Activated CD4-positive, alpha-beta T cell treated with anti-CD3 and anti-CD28 coated beads for 4 hours (primary cell): ENCODE results near the gene HOXB4.

Experiments
- DNase-seq, 2 donors: peaks; one replicate each; pipeline ENCODE4 v3.0.0-alpha.2; 2020

HOXB4 gene

GRCh38 chr17:48577946-48578615, at the start of gene HOXB4:
TSS of gene HOXB4 (minus strand) at chr17:48578350. CDS start at chr17:48578319, 31 bp downstream.
- peak; percentile 52 to 64 for DNase-seq

- no peak for DNase-seq
These were observed 49.0 kb upstream of the HOXB4 start for GRCh38 chr17:48627118-48627597.

DNA sequence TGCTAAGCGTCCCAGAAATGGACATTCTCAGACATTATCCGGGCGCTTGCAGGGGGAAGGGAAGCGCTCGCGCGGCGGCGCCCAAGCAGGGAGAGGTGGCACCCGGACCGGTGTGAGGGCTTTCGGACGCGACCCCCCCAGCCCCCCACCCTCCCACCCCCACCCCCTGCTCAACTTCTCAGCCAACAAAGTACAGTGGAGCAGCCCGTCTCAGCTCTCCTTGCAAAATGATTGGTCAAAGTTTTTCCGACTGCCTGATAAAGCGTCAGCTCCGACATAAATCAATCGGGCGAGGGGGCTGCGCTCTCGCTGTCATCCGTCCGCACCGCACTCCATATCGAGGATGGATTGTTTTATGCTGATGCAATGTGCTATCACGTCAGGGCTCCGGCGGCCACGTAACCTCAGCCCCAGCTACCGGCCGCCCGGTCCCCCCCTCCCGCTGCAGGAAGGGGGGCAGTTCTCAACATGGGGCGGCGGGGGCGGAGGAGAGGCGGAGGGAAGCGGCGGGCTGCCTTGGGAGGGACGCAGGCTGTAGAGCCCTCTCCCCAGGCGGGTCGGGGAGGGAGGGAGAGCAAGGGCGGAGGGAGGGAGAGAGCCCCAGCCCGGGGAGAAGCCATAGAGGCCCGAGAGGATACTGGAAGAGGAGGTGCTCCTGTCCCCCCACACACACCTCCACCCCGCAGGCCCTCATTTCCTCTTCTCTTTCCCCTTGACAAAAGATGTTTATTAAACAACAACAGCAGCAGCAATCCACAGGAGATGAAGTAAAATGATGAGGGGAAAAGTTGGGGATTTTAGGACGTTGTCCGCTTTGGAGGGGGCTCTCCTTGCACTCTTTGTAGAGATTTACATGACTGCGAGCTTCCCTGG, 48.3 kb upstream of the HOXB4 start, which contains the start of gene HOXB9:
Gene HOXB9 (minus strand): TSS at position 114 of the 873 bp plus-strand sequence. CDS start 89 bp downstream, at position 25.
- DNase-seq: peak; percentile 66 to 74

GRCh38 chr17:48625495-48626244, 47.5 kb upstream of the HOXB4 start:
- peak in 1 of 2 donors; percentile 49 for DNase-seq

DNA sequence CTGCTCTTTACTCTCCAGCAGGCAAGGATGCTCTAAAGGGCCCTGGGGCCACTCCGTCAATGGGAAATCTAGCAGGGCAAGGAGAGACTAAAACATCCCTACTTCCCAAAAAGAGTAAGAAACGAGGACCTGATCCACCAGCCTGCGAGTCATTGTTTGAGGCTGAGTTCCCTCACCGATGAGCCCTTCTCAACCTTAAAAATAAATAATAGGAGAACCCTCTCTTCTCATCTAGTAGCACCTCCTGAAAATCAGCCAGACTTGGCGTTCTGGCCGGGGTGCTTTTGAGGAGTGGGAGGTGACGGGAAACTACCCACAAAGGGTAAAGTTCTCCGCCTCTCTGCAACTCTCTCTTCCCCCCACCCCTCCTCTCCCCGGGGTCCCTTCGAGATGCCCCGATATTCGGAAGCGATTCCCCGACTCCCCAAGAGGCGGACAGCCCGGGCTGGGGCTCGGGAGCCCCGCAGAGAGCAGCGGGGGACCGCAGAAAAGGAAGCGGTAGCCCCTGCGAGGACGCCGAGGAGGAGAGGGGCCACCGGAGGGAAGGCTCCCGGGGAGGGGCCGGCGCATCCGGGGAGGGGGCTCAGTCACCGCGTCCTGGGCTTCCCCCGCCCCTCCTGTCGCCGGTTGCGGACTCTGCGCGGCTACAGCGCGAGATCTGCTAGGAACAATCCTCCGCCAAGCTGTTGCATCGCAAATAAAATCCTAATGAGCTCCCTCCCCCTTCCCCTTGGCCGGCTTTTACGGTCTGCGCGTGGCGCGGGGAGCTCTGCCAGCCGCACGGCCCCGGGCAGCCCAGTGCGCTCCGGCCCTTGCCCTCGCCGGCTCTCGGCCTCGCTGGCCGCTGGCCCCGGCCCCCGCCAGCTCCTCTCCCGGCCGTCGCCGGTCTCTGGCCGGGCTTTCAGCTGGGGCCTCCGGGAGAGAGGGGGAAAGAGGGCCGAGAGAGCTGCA, 46.7 kb upstream of the HOXB4 start:
- DNase-seq: no peak

DNA sequence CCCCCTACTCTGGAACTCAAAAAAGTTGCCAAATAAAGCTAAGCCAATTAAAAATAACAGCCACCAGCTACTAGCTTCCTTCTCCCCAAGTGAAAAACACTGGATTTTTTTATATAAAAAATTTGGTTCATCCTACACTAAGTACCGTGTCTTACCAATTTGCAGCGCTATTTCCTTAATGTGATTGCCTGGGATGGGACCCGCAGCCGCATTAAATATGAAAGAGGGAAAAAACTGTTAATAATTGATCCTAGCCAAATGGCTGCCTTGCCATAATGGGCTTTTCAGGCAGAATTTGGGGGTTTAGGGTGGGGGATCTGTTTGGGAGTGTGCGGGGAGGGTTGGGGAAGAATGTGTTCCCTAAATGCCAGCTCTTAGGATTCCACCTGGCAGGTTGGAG, 46.0 kb upstream of the HOXB4 start:
- DNase-seq: no peak

- DNase-seq: no peak
These were observed 45.4 kb upstream of the HOXB4 start for GRCh38 chr17:48623583-48623982.

GRCh38 chr17:48622857-48623256, 44.7 kb upstream of the HOXB4 start:
- no peak for DNase-seq

DNA sequence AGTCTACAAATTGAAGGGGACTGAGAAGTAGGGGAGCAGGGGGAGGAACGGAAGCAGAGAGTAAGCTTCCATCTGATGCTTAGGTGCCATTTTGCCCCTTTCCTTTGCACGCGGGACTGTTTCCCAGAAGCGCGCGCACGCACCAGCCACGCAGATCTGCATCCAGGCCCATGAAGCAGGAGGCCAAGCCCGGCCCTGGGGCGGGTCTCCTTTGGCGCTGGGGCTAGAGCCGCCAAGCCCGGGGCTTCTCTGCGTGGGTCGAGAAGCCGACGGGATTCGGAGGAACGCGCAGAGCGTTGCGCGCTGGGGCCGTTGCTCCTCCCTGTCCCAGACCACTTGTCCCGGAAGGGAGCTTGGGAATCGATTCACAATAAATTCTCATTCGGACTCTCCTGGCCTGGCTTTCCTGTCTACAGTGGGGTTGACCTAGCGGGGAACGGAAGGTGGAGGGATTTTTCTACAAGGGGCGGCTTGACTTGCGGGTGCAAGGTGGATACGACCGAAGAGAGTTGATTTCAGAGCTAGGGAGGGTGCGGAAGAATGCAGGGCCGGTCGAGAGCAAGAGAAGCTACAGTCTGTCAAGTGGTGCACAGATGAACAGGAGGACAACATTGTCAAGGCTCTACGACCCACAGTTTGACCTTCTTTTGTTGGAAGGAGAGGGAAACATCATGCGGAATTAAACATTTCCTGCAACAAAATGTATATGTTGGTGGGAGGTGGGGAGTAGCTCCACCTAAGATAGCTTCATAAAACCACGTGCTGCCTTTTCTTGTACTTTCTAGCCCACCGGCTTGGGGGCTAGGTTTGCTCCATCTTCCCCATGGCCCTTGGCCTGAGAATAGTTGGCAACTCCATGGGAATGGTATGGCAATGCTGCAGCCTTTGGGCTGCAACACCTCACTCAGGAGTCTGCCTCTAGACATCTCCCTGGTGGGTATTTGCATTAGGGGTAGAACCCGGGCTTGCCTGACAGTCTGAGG, 43.6 kb upstream of the HOXB4 start:
- no peak for DNase-seq

DNA sequence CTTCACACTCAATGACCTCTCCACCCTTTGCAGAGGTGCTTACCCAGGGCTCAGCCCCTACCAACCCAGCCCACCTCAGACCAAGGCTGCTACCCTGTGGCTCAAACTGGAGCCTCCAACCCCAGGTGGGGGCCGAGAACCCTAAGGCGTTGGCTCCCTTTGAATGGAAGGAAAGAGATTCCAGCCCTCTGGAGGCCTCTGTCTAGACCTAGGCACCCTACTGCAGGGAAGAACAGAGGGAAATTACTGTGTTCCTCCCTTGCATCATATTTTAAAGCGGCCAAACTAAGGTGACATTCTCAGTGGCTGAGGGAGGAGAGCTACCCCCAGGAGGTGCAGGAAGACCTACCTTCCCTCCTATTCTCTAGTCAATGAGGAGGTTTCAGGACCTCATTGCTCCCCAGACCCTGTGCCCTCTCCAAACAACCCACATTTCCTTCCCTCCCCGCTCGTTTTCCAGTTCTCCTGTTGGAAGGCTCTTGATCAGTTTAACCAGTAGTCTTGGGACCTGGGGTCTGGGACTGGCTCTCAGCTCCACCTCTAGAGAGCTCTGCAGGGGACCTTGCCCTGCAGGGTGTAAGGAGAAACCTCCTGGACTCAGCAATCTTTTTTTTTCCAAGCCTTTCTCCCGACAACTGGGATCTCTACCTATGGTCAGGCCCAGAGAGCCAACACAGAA, 42.5 kb upstream of the HOXB4 start:
- no peak for DNase-seq

DNA sequence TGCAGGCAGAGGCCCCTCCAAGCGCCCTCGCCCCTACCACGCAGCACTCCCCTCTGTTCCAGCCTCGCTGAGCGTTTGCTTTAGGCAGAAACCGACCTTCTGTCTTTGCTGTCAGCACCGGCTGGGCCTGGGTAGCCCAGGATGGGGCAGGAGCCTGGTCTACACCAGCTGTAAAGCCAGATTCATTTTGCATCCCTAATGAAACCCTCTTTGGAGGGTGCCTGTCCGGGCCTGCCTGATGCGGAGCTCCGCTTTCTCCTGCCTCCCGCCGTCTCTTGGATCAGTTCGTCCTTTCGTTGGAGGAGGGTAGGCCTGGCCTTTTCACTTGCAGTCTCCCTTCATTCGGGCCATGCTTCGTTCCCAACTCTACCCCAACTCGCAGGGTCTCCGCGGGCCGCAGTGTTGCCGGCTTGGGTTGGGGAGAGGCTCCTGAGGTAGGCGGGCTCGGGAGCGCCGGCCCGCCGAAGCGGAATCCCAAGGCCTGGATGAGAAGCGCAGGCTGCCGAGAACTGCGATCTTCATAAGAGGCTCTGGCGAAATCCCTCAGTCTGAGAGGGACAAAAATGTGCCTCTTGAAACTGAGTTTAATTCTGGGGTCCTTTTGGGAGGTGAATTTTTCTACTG, 41.8 kb upstream of the HOXB4 start:
- no peak for DNase-seq

GRCh38 chr17:48618256-48618896, 40.2 kb upstream of the HOXB4 start:
- DNase-seq: peak; percentile 76 to 86

- no peak for DNase-seq
These were observed 39.5 kb upstream of the HOXB4 start for GRCh38 chr17:48617471-48618255.

DNA sequence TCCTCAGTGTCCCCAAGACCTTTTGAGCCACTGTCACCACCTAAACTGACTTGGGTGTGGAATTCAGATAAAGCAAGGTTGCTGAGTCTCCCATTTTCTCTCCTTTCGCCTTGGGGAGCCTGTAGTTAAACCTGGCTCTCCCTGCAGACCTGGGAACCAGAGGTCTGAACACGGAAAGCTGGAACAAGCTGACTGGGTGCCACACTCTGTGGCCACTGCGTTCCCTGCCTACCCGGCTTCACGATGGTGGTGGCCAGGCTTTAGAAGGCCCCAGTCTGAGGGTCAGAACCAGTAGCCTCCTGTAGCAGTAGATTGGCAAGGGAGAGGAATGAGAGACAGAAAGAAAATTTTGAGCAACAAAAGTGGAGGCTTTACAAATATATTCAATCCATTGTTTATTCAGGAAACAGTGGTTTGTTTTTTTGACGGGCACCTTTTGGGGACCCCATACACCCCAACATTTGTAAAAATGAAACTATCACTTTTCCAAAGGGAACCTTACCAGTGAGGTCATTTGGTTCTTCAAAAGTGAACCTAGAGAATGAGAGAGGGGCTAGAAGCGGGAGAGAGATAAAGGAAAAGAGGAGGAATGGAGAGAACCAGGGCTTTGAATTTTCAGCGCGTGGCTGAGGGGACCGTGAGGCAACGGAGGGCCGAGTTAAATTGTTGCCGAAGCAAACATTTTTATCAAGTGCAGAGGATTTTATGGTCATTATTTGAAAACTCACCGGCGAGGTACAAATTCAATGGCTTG, 38.7 kb upstream of the HOXB4 start:
- no peak for DNase-seq

- no peak for DNase-seq
These were observed 38.0 kb upstream of the HOXB4 start for GRCh38 chr17:48615963-48616716.
